Measurements from ENCODE around the gene SLC2A13.

DNA sequence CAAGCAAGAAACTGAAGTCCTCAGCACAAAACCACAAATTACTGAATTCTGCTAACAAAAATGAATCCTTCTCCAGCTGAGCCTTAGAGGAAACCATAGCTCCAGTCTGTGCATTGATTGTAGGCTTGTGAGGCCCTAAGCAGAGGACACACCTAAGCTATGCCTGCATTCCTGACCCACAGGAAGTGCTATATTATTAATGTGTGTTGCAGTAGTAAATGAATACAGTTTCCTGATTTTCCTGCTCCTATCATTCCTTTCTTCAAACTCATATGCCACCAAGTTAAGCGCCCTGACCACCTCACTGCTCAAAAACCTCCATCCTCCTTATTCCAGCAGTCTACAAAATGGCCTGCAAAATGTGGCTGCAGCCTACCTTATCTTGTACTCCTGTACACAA is 334.4 kb downstream of the SLC2A13 start:
- TF ChIP-seq EZH2 (IDR thresholded peaks at IDR 0.05) (no peak), POLR2AphosphoS5 (IDR thresholded peaks at IDR 0.05; ENCODE audit: borderline replicate concordance, low read depth, low read length) (no peak), FOXP2 (optimal IDR thresholded peaks at IDR 0.05; ENCODE audit: control extremely low read depth, extremely low read length, insufficient read depth) (no peak)

Data from SK-N-MC (cell line).